ENCODE results near the gene SCAPER. TPM values are rescaled to one million over a fixed set of nuclear protein-coding genes. Genes with fewer than 3 reads are reported as not detected.

SCAPER gene
- total RNA-seq, 1 donor, result 8.3 TPM

- H3K27ac ChIP-seq (ENCODE audit: low read depth, low read length), result no peak overlapping the region
- H2AFZ ChIP-seq (ENCODE audit: low read length), result no peak overlapping the region
- no peaks in the 10 kb centered on the region for H3K9me3 ChIP-seq (ENCODE audit: low read depth, low read length)
- no peaks in the 10 kb centered on the region for H4K20me1 ChIP-seq (ENCODE audit: insufficient read depth, low read length)
- H3K4me2 ChIP-seq (ENCODE audit: insufficient read depth, low read length), result no peak overlapping the region
- TF ChIP-seq CTCF (IDR thresholded peaks at IDR 0.05; ENCODE audit: extremely low read depth, low read depth, low read length), result no peak
- H3K4me1 ChIP-seq (ENCODE audit: insufficient read depth, low read length), result no peaks in the 10 kb centered on the region
- H3K4me3 ChIP-seq (ENCODE audit: insufficient read depth, low read length), result no peak overlapping the region
- no peaks in the 10 kb centered on the region for H3K36me3 ChIP-seq (ENCODE audit: insufficient read depth, low read length)
- H3K27me3 ChIP-seq (ENCODE audit: insufficient read depth, low read length), result peaks cover 3% of the 10 kb centered on the region
- no peaks in the 10 kb centered on the region for H3K79me2 ChIP-seq (ENCODE audit: insufficient read depth, low read length)
- DNase-seq (ENCODE audit: insufficient read length, low spot score, missing footprints), result no peak
Observed at GRCh38 chr15:76353903-76354302, 551.2 kb downstream of the SCAPER start.

GRCh38 chr15:76353023-76353577 lies 552.0 kb downstream of the SCAPER start:
- DNase-seq (ENCODE audit: insufficient read length, low spot score, missing footprints), result no peak
- Histone ChIP-seq H3K4me3 (ENCODE audit: insufficient read depth, low read length) (no peak overlapping the region), H3K9me3 (ENCODE audit: low read depth, low read length) (no peaks in the 10 kb centered on the region), H3K4me2 (ENCODE audit: insufficient read depth, low read length) (no peak overlapping the region), H4K20me1 (ENCODE audit: insufficient read depth, low read length) (no peaks in the 10 kb centered on the region), H3K4me1 (ENCODE audit: insufficient read depth, low read length) (no peaks in the 10 kb centered on the region), H2AFZ (ENCODE audit: low read length) (no peak overlapping the region), H3K27ac (ENCODE audit: low read depth, low read length) (no peak overlapping the region), H3K79me2 (ENCODE audit: insufficient read depth, low read length) (no peaks in the 10 kb centered on the region), H3K27me3 (ENCODE audit: insufficient read depth, low read length) (peaks cover 7% of the 10 kb centered on the region), H3K36me3 (ENCODE audit: insufficient read depth, low read length) (no peaks in the 10 kb centered on the region)
- TF ChIP-seq CTCF (IDR thresholded peaks at IDR 0.05; ENCODE audit: extremely low read depth, low read depth, low read length), result no peak

- Histone ChIP-seq H3K4me2 (ENCODE audit: insufficient read depth, low read length) (no peak overlapping the region), H3K27ac (ENCODE audit: low read depth, low read length) (no peak overlapping the region), H3K79me2 (ENCODE audit: insufficient read depth, low read length) (no peaks in the 10 kb centered on the region), H3K27me3 (ENCODE audit: insufficient read depth, low read length) (peaks cover 40% of the 10 kb centered on the region), H3K9me3 (ENCODE audit: low read depth, low read length) (no peaks in the 10 kb centered on the region), H3K4me3 (ENCODE audit: insufficient read depth, low read length) (no peak overlapping the region), H4K20me1 (ENCODE audit: insufficient read depth, low read length) (no peaks in the 10 kb centered on the region), H2AFZ (ENCODE audit: low read length) (no peak overlapping the region), H3K36me3 (ENCODE audit: insufficient read depth, low read length) (no peaks in the 10 kb centered on the region), H3K4me1 (ENCODE audit: insufficient read depth, low read length) (peaks cover 6% of the 10 kb centered on the region)
- DNase-seq (ENCODE audit: insufficient read length, low spot score, missing footprints), result no peak
- TF ChIP-seq CTCF (IDR thresholded peaks at IDR 0.05; ENCODE audit: extremely low read depth, low read depth, low read length), result no peak
Observed at GRCh38 chr15:76349301-76350070, 555.7 kb downstream of the SCAPER start.

- no peak overlapping the region for H2AFZ ChIP-seq (ENCODE audit: low read length)
Observed at GRCh38 chr15:76347482-76348055, 557.6 kb downstream of the SCAPER start.

More at GRCh38 chr15:76347482-76348055, 557.6 kb downstream of the SCAPER start:
- peak overlapping the region; percentile 74 for H3K4me2 ChIP-seq (ENCODE audit: insufficient read depth, low read length)
- H3K36me3 ChIP-seq (ENCODE audit: insufficient read depth, low read length), result no peaks in the 10 kb centered on the region
- H3K27ac ChIP-seq (ENCODE audit: low read depth, low read length), result no peak overlapping the region
- no peaks in the 10 kb centered on the region for H3K9me3 ChIP-seq (ENCODE audit: low read depth, low read length)
- no peaks in the 10 kb centered on the region for H3K79me2 ChIP-seq (ENCODE audit: insufficient read depth, low read length)
- peaks cover 60% of the 10 kb centered on the region for H3K27me3 ChIP-seq (ENCODE audit: insufficient read depth, low read length)
- H3K4me1 ChIP-seq (ENCODE audit: insufficient read depth, low read length), result peaks cover 6% of the 10 kb centered on the region
- no peak for TF ChIP-seq CTCF (IDR thresholded peaks at IDR 0.05; ENCODE audit: extremely low read depth, low read depth, low read length)
- H4K20me1 ChIP-seq (ENCODE audit: insufficient read depth, low read length), result no peaks in the 10 kb centered on the region
- H3K4me3 ChIP-seq (ENCODE audit: insufficient read depth, low read length), result peak overlapping the region; percentile 67
- no peak for DNase-seq (ENCODE audit: insufficient read length, low spot score, missing footprints)
